ENCODE data around the gene HOXD13. TPM values are rescaled to one million over a fixed set of nuclear protein-coding genes. Genes with fewer than 3 reads are reported as not detected.

The HOXD13 gene
- total and polyA plus RNA-seq, 3 experiments from 2014 or later = not detected

DNA sequence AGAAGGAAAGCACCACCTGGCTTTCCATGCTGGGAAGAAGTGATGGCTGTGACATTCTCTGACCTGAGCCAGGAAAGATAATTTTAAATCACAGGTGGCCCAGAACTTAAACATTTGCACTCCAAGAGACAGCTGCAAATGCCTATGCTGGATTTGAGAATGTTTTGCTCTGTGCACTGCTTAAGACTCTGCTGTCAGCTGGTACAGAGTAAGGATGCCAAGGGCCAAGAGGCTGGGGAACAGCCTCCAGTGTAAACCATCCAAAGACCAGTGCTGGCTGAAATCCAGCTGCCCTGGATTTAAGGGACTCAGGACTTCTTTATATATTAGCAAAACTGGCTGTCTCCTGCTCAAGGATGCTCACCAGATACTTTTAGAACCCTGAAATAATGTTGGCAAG is 40.9 kb downstream of the HOXD13 start:
- Histone ChIP-seq H3K9me3 (ENCODE audit: low read length) (peaks cover 4% of the 10 kb centered on the region), H3K4me3 (ENCODE audit: low read length) (no peak overlapping the region), H3K36me3 (ENCODE audit: insufficient read depth, low read length) (no peaks in the 10 kb centered on the region), H3K27me3 (ENCODE audit: insufficient read depth, low read length, poor library complexity, severe bottlenecking) (peaks cover 89% of the 10 kb centered on the region), H3K4me1 (ENCODE audit: insufficient read depth, low read length) (peaks cover 31% of the 10 kb centered on the region), H3K27ac (ENCODE audit: low read depth, low read length) (no peak overlapping the region)
- Mint-ChIP-seq H3K4me3 (peak overlapping the region in 1 of 7 donors; percentile 37), H3K9me3 (peaks cover 8 to 42% (median 26%) of the 10 kb centered on the region in 5 donors), H3K4me1 (peaks cover 30 to 51% (median 49%) of the 10 kb centered on the region in 3 donors), H3K27me3 (peaks cover 78 to 85% of the 10 kb centered on the region in 2 donors), H3K27ac (peak overlapping the region in 1 of 8 donors; percentile 10), H3K36me3 (no peaks in the 10 kb centered on the region)
- CTCF ChIA-PET = interaction anchor here (2.0 kb wide), 1 partner anchor 1015 kb away, joined by 9 read pairs; no protein-coding TSS in a partner anchor
- DNase-seq = no peak
- POLR2A ChIA-PET = no interaction called here

DNA sequence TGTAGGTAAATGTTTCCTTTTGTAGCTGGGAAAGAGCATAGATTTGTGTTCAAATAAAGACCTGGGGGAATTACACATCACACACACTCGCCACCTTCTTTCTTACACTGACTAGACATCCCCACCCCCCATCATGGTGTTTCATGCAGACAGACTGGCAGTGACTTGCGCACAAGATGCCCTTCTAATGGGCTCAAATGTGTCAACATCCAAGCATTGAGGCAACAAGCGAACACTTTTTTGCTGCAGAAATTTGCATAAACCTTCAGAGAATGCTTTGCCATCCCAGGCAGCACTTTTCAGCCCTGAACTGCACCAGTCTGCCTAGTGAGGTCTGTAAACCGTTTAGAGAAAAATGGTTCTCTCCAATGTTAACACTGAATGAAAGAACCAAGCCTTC is 41.5 kb downstream of the HOXD13 start:
- H3K4me1 Mint-ChIP-seq = peaks cover 28 to 50% (median 44%) of the 10 kb centered on the region in 3 donors
- no peaks in the 10 kb centered on the region for H3K36me3 Mint-ChIP-seq
- Histone ChIP-seq H3K27me3 (ENCODE audit: insufficient read depth, low read length, poor library complexity, severe bottlenecking) (peaks cover 89% of the 10 kb centered on the region), H3K36me3 (ENCODE audit: insufficient read depth, low read length) (no peaks in the 10 kb centered on the region), H3K9me3 (ENCODE audit: low read length) (peaks cover 4% of the 10 kb centered on the region), H3K4me3 (ENCODE audit: low read length) (no peak overlapping the region), H3K27ac (ENCODE audit: low read depth, low read length) (no peak overlapping the region), H3K4me1 (ENCODE audit: insufficient read depth, low read length) (peaks cover 29% of the 10 kb centered on the region)
- peaks cover 78 to 85% of the 10 kb centered on the region in 2 donors for H3K27me3 Mint-ChIP-seq
- ChIA-PET POLR2A (no interaction called here), CTCF (no interaction called here)
- no peak for DNase-seq
- peak overlapping the region in 1 of 8 donors; percentile 10 for H3K27ac Mint-ChIP-seq
- H3K4me3 Mint-ChIP-seq = no peak overlapping the region
- peaks cover 13 to 44% (median 30%) of the 10 kb centered on the region in 5 donors for H3K9me3 Mint-ChIP-seq

DNA sequence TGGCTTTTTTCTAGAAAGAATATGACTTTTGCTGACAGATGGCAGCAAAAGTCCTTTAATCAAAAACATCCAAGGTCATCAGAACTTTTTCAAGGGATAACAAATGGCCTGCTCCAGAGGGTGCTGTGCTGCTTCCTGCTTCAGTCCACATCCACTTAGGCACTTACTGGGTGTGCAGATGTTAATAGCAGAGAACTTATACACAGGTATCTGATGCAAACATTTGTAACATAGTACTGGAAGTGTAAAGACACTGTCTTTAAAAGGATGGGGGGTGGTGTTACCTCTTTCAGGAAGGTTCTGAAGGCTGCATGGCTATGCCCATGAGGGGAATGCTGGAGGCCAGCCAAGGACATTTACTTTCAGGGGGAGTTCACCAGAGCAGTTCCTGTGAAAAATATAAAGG is 42.5 kb downstream of the HOXD13 start:
- Histone ChIP-seq H3K27me3 (ENCODE audit: insufficient read depth, low read length, poor library complexity, severe bottlenecking) (peaks cover 92% of the 10 kb centered on the region), H3K36me3 (ENCODE audit: insufficient read depth, low read length) (no peaks in the 10 kb centered on the region), H3K4me1 (ENCODE audit: insufficient read depth, low read length) (peaks cover 28% of the 10 kb centered on the region), H3K4me3 (ENCODE audit: low read length) (no peak overlapping the region), H3K9me3 (ENCODE audit: low read length) (peaks cover 4% of the 10 kb centered on the region), H3K27ac (ENCODE audit: low read depth, low read length) (no peak overlapping the region)
- CTCF ChIA-PET = no interaction called here
- Mint-ChIP-seq H3K27ac (peak overlapping the region in 2 of 8 donors; percentile 37 to 50), H3K4me3 (peak overlapping the region in 4 of 7 donors; percentile 22 to 84 (median 50)), H3K36me3 (no peaks in the 10 kb centered on the region), H3K9me3 (peaks cover 17 to 43% (median 34%) of the 10 kb centered on the region in 5 donors), H3K27me3 (peaks cover 82 to 92% of the 10 kb centered on the region in 2 donors), H3K4me1 (peaks cover 31 to 53% (median 49%) of the 10 kb centered on the region in 3 donors)
- DNase-seq = no peak
- POLR2A ChIA-PET = no interaction called here

DNA sequence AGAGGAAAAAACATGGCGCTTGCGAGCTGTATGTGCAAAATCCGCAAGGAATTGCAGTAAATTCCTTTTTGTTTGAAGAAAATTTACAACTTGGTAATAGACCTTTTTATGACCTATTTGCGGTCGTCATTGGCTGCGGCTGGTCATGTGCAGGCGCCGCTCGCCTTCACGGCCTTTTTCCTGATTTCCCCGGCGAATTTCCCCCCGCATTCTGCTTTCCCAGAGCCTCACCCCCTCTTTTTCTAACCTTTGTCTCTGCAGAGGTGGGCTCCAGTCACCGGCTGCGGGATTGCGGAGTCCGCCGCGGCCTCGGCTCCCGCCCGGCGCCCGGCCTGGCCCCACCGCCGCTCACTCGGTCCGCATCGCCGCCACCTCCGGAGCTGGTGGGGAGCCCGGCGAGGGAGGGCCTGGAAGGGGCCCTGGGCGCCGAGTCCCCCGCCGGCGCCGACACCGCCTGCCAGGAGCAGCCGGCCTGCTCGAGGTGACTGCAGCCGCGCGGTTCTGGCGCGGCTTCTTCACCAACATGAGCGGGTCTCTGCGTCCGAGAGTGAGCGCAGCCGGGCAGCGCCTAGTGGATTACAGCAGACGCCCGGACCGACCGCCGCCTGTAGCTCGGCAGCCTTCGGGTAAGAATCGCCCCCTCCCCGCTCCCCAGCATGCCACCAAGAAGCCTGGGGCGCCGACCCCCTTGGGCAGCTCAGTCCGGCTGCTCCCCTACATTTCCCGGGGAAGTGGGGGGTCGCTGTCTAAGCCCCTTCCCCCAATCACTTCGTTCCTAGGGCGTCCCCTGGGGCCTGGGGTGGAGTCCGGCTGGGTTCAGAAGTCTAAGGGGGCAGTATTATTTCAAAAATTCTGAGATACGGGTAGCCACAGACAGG is 44.1 kb downstream of the HOXD13 start:
- Mint-ChIP-seq H3K27me3 (peaks cover 85 to 93% of the 10 kb centered on the region in 2 donors), H3K4me1 (peaks cover 30 to 50% (median 47%) of the 10 kb centered on the region in 3 donors), H3K36me3 (no peaks in the 10 kb centered on the region), H3K27ac (no peak overlapping the region), H3K9me3 (peaks cover 12 to 39% (median 28%) of the 10 kb centered on the region in 5 donors), H3K4me3 (peak overlapping the region; percentile 41 to 74 (median 57))
- Histone ChIP-seq H3K4me3 (ENCODE audit: low read length) (no peak overlapping the region), H3K4me1 (ENCODE audit: insufficient read depth, low read length) (peaks cover 35% of the 10 kb centered on the region), H3K27me3 (ENCODE audit: insufficient read depth, low read length, poor library complexity, severe bottlenecking) (peaks cover 92% of the 10 kb centered on the region), H3K27ac (ENCODE audit: low read depth, low read length) (no peak overlapping the region), H3K9me3 (ENCODE audit: low read length) (peaks cover 4% of the 10 kb centered on the region), H3K36me3 (ENCODE audit: insufficient read depth, low read length) (no peaks in the 10 kb centered on the region)
- ChIA-PET POLR2A (interaction anchor here (0.7 kb wide), 1 partner anchor 57 kb away, joined by 4 read pairs; no protein-coding TSS in a partner anchor), CTCF (no interaction called here)
- no peak for DNase-seq

DNA sequence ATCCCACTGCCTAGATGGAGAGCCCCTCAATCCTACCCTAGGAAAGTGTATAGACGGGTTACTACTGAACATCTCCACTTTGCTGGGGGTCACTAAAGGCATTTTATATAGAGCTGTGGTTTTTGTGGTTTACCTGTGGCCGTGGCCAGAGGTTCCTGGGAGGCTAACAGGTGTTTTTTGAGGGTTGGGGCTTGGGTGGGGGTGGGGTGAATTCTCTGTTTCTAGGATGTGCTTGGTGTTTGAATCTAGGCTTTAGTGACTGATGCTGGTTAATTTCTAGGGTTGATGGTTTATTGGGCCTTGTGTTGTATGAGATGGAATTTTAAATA is 44.7 kb downstream of the HOXD13 start:
- peaks cover 4% of the 10 kb centered on the region for H3K9me3 ChIP-seq (ENCODE audit: low read length)
- ChIA-PET POLR2A (interaction anchor here (0.7 kb wide), 1 partner anchor 58 kb away, joined by 4 read pairs; no protein-coding TSS in a partner anchor), CTCF (no interaction called here)
- Mint-ChIP-seq H3K27ac (no peak overlapping the region), H3K4me3 (peak overlapping the region in 4 of 7 donors; percentile 1 to 68 (median 16)), H3K4me1 (peaks cover 25 to 45% (median 43%) of the 10 kb centered on the region in 3 donors), H3K36me3 (no peaks in the 10 kb centered on the region), H3K27me3 (peaks cover 86 to 93% of the 10 kb centered on the region in 2 donors), H3K9me3 (peaks cover 12 to 36% (median 27%) of the 10 kb centered on the region in 5 donors)
- peaks cover 92% of the 10 kb centered on the region for H3K27me3 ChIP-seq (ENCODE audit: insufficient read depth, low read length, poor library complexity, severe bottlenecking)
- H3K4me3 ChIP-seq (ENCODE audit: low read length) = no peak overlapping the region
- H3K36me3 ChIP-seq (ENCODE audit: insufficient read depth, low read length) = no peaks in the 10 kb centered on the region
- DNase-seq = no peak
- no peak overlapping the region for H3K27ac ChIP-seq (ENCODE audit: low read depth, low read length)
- peaks cover 32% of the 10 kb centered on the region for H3K4me1 ChIP-seq (ENCODE audit: insufficient read depth, low read length)

DNA sequence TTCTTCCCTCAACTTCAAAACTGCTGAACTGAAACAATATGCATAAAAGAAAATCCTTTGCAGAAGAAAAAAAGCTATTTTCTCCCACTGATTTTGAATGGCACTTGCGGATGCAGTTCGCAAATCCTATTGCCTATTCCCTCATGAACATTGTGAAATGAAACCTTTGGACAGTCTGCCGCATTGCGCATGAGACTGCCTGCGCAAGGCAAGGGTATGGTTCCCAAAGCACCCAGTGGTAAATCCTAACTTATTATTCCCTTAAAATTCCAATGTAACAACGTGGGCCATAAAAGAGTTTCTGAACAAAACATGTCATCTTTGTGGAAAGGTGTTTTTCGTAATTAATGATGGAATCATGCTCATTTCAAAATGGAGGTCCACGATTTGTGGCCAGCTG is 45.4 kb downstream of the HOXD13 start:
- Histone ChIP-seq H3K27me3 (ENCODE audit: insufficient read depth, low read length, poor library complexity, severe bottlenecking) (peaks cover 91% of the 10 kb centered on the region), H3K4me3 (ENCODE audit: low read length) (no peak overlapping the region), H3K9me3 (ENCODE audit: low read length) (peaks cover 4% of the 10 kb centered on the region), H3K27ac (ENCODE audit: low read depth, low read length) (no peak overlapping the region), H3K4me1 (ENCODE audit: insufficient read depth, low read length) (peaks cover 29% of the 10 kb centered on the region), H3K36me3 (ENCODE audit: insufficient read depth, low read length) (no peaks in the 10 kb centered on the region)
- H3K9me3 Mint-ChIP-seq = peaks cover 12 to 32% (median 24%) of the 10 kb centered on the region in 5 donors
- ChIA-PET CTCF (no interaction called here), POLR2A (interaction anchor here (0.7 kb wide), 1 partner anchor 285 kb away, joined by 3 read pairs; no protein-coding TSS in a partner anchor)
- no peaks in the 10 kb centered on the region for H3K36me3 Mint-ChIP-seq
- DNase-seq = no peak
- H3K27me3 Mint-ChIP-seq = peaks cover 85 to 93% of the 10 kb centered on the region in 2 donors
- H3K4me1 Mint-ChIP-seq = peaks cover 20 to 38% (median 38%) of the 10 kb centered on the region in 3 donors
- peak overlapping the region in 1 of 7 donors; percentile 64 for H3K4me3 Mint-ChIP-seq
- no peak overlapping the region for H3K27ac Mint-ChIP-seq

DNA sequence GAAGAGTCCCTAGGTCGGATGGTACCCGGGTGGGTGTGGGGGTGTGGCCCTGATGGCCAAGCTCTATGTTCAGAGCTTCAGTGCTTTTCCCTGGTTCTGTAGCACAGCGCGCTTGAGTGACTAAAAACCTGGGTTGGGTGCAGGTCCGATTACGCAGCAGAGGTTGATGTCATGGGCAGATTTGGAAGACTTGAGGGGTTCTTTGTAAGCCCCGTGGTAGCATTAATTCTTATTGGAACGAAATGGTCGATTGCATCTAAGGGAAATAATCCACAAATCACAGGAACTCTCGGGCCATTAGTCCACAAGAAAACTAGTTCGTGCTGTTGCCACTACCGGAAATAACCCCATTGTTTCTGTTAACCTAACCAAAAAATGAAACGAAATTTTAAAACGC is 46.0 kb downstream of the HOXD13 start:
- ChIA-PET POLR2A (no interaction called here), CTCF (interaction anchor here (2.5 to 3.6 kb wide), 2 partner anchors 11 to 316 kb away, joined by 9 to 19 read pairs; no protein-coding TSS in a partner anchor)
- H3K27me3 ChIP-seq (ENCODE audit: insufficient read depth, low read length, poor library complexity, severe bottlenecking) = peaks cover 91% of the 10 kb centered on the region
- no peak overlapping the region for H3K4me3 ChIP-seq (ENCODE audit: low read length)
- Mint-ChIP-seq H3K36me3 (no peaks in the 10 kb centered on the region), H3K4me1 (peaks cover 19 to 38% (median 38%) of the 10 kb centered on the region in 3 donors), H3K9me3 (peaks cover 12 to 32% (median 23%) of the 10 kb centered on the region in 5 donors), H3K27me3 (peaks cover 81 to 93% of the 10 kb centered on the region in 2 donors), H3K4me3 (peak overlapping the region in 3 of 7 donors; percentile 14 to 64 (median 23)), H3K27ac (peak overlapping the region in 3 of 8 donors; percentile 18 to 68 (median 67))
- H3K9me3 ChIP-seq (ENCODE audit: low read length) = peaks cover 4% of the 10 kb centered on the region
- H3K27ac ChIP-seq (ENCODE audit: low read depth, low read length) = no peak overlapping the region
- no peaks in the 10 kb centered on the region for H3K36me3 ChIP-seq (ENCODE audit: insufficient read depth, low read length)
- peaks cover 29% of the 10 kb centered on the region for H3K4me1 ChIP-seq (ENCODE audit: insufficient read depth, low read length)
- no peak for DNase-seq

Measured in CD8-positive, alpha-beta memory T cell (primary cell).